HCT116 (cell line): ENCODE data around the gene COL1A1. TPM values are rescaled to one million over a fixed set of nuclear protein-coding genes. Genes with fewer than 3 reads are reported as not detected.

ENCODE experiments used
- ATAC-seq: fragments of 200-7000 bp; cut with Tn5 transposase; 2 replicates; pipeline ENCODE4 v1.9.1; 2020; ENCODE audit warnings: mild to moderate bottlenecking, moderate library complexity
- BruUV-seq: library from RNA; stranded (reverse); fragments of 400-500 nt; replicated peaks from 2 replicates; lab custom pipeline; 2021; lab: Mats Ljungman, UMichigan
- CTCF ChIA-PET: fragments of 300-600 bp; sonication (Branson Sonifier 250); formaldehyde crosslinking; loops from one replicate; lab custom pipeline; 2021; ENCODE audit warnings: antibody characterized with exemption; lab: Charles Lee
- POLR2A ChIA-PET: fragments of 300-600, 350-600 bp; sonication (Branson Sonifier 250); formaldehyde crosslinking; loops from one replicate; lab custom pipeline; 2021; ENCODE audit warnings: antibody characterized with exemption; lab: Charles Lee
- RAD21 ChIA-PET, 2 experiments: fragments of 300-600 bp; sonication (Branson Sonifier 250); formaldehyde crosslinking; loops; one replicate each; lab custom pipeline; 2023; ENCODE audit warnings: low total read pairs in 2 of 2; ENCODE audit not compliant: uncharacterized antibody in 2 of 2, unreplicated experiment in 2 of 2, low non-redundant PET in 1 of 2; lab: Charles Lee
- DNase-seq: peaks from one replicate; pipeline ENCODE4 v3.0.0-alpha.2; 2010; ENCODE audit warnings: low read depth, low spot score
- H2AFZ ChIP-seq: fragments of 200-600 bp; shearing (Covaris generic), sonication (generic); 2 replicates; pipeline ENCODE4 v1.6.1; 2017; ENCODE audit warnings: low read depth, mixed run types, mixed read lengths, antibody characterized with exemption, low read length; ENCODE audit not compliant: poor library complexity, severe bottlenecking
- H3K27ac ChIP-seq: 2 replicates; pipeline ENCODE4 v1.5.1; 2012; ENCODE audit warnings: low read depth, low read length
- H3K27me3 ChIP-seq: fragments of 200-600 bp; sonication (generic); 2 replicates; pipeline ENCODE4 v1.6.1; 2016; ENCODE audit warnings: mixed run types, low read length, mixed read lengths; ENCODE audit not compliant: insufficient read depth
- H3K36me3 ChIP-seq, 2 experiments: fragments of 200-500 bp in 1 of 2; fragments of 200-600 bp in 1 of 2; sonication (Bioruptor generic) in 1 of 2; sonication (generic) in 1 of 2; 2 replicates each; pipeline versions ENCODE4 v1.5.1 to v1.6.1; 2014 to 2016; ENCODE audit warnings: low read length in 2 of 2, inconsistent platforms in 1 of 2, mixed read lengths in 1 of 2, mixed run types in 1 of 2; ENCODE audit not compliant: insufficient read depth in 2 of 2, control insufficient read depth in 1 of 2
- H3K4me1 ChIP-seq, 2 experiments: fragments of 200-600 bp in 1 of 2; sonication (generic) in 1 of 2; 2 replicates each; pipeline versions ENCODE4 v1.5.1 to v1.6.1; 2012 to 2017; ENCODE audit warnings: low read length in 2 of 2, inconsistent platforms in 1 of 2, mild to moderate bottlenecking in 1 of 2, mixed read lengths in 1 of 2, mixed run types in 1 of 2, moderate library complexity in 1 of 2; ENCODE audit not compliant: insufficient read depth in 2 of 2, control insufficient read depth in 1 of 2
- H3K4me2 ChIP-seq: fragments of 200-600 bp; sonication (generic); 2 replicates; pipeline ENCODE4 v1.6.1; 2017; ENCODE audit warnings: mixed run types, low read length, mixed read lengths
- H3K4me3 ChIP-seq, 2 experiments: fragments of 200-600 bp in 1 of 2; sonication (generic) in 1 of 2; replicated peaks in 1 of 2; 2 replicates each; pipeline ENCODE4 v1.5.1; 2011 to 2016; ENCODE audit warnings: low read length in 2 of 2, control low read depth in 1 of 2, low read depth in 1 of 2, mild to moderate bottlenecking in 1 of 2, mixed read lengths in 1 of 2, mixed run types in 1 of 2
- H3K79me2 ChIP-seq: fragments of 200-600 bp; sonication (generic); 2 replicates; pipeline ENCODE4 v1.6.1; 2017; ENCODE audit warnings: mild to moderate bottlenecking, mixed run types, low read length, moderate library complexity, mixed read lengths; ENCODE audit not compliant: insufficient read depth
- H3K9ac ChIP-seq: fragments of 200-600 bp; sonication (generic); 2 replicates; pipeline ENCODE4 v1.6.1; 2016; ENCODE audit warnings: low read length, mixed read lengths
- H3K9me2 ChIP-seq: fragments of 200-600 bp; sonication (generic), shearing (Covaris generic); 2 replicates; pipeline ENCODE4 v1.6.1; 2017; ENCODE audit warnings: mixed run types, mild to moderate bottlenecking, moderate library complexity; ENCODE audit not compliant: insufficient read depth
- H3K9me3 ChIP-seq, 2 experiments: fragments of 200-500 bp in 1 of 2; fragments of 200-600 bp in 1 of 2; sonication (Bioruptor generic) in 1 of 2; sonication (generic) in 1 of 2; 2 replicates each; pipeline ENCODE4 v1.6.1; 2014 to 2017; ENCODE audit warnings: low read length in 2 of 2, mixed read lengths in 2 of 2, inconsistent platforms in 1 of 2, low read depth in 1 of 2, mild to moderate bottlenecking in 1 of 2, mixed run types in 1 of 2, moderate library complexity in 1 of 2; ENCODE audit not compliant: control insufficient read depth in 1 of 2, insufficient read depth in 1 of 2
- H4K20me1 ChIP-seq: fragments of 200-600 bp; sonication (generic), shearing (Covaris generic); 2 replicates; pipeline ENCODE4 v1.6.1; 2017; ENCODE audit warnings: mixed run types, mild to moderate bottlenecking, moderate library complexity; ENCODE audit not compliant: insufficient read depth
- ATF3 ChIP-seq: IDR thresholded peaks from 2 replicates; pipeline ENCODE4 v1.6.1; 2012
- CBX3 ChIP-seq: IDR thresholded peaks from 2 replicates; pipeline ENCODE4 v1.6.1; 2012; ENCODE audit warnings: low read depth
- CEBPB ChIP-seq: IDR thresholded peaks from 2 replicates; pipeline ENCODE4 v1.6.1; 2012; ENCODE audit warnings: low read depth
- CTCF ChIP-seq, 3 experiments: fragments of 200-600 bp in 1 of 3; sonication (generic) in 1 of 3; IDR thresholded peaks in 2 of 3; conservative IDR thresholded peaks in 1 of 3; 2 replicates each; pipeline ENCODE4 v1.5.1; 2012 to 2017; ENCODE audit warnings: low read depth in 2 of 3, low read length in 2 of 3, antibody characterized with exemption in 1 of 3, borderline replicate concordance in 1 of 3, control low read depth in 1 of 3, mild to moderate bottlenecking in 1 of 3, mixed read lengths in 1 of 3, mixed run types in 1 of 3, moderate library complexity in 1 of 3; ENCODE audit not compliant: insufficient read depth in 1 of 3
- EGR1 ChIP-seq: IDR thresholded peaks from 2 replicates; pipeline ENCODE4 v1.6.1; 2012; ENCODE audit warnings: low read depth
- ELF1 ChIP-seq: IDR thresholded peaks from 2 replicates; pipeline ENCODE4 v1.6.1; 2012; ENCODE audit warnings: low read depth, borderline replicate concordance
- EZH2 ChIP-seq: fragments of 200-600 bp; sonication (generic); IDR thresholded peaks from 2 replicates; pipeline ENCODE4 v1.6.1; 2017; ENCODE audit warnings: antibody characterized with exemption, mixed run types
- EZH2phosphoT487 ChIP-seq: fragments of 200-600 bp; IDR thresholded peaks from 2 replicates; pipeline ENCODE4 v1.6.1; 2018; ENCODE audit warnings: antibody characterized with exemption, borderline replicate concordance
- FOSL1 ChIP-seq: IDR thresholded peaks from 2 replicates; pipeline ENCODE4 v1.6.1; 2012; ENCODE audit warnings: low read depth
- JUND ChIP-seq: IDR thresholded peaks from 2 replicates; pipeline ENCODE4 v1.6.1; 2012
- POLR2A ChIP-seq: IDR thresholded peaks from 2 replicates; pipeline ENCODE4 v1.7.0; 2011; ENCODE audit warnings: borderline replicate concordance; ENCODE audit not compliant: insufficient read depth, insufficient read length; ENCODE audit errors: extremely low read depth
- POLR2AphosphoS5 ChIP-seq: IDR thresholded peaks from 2 replicates; pipeline ENCODE4 v1.6.1; 2011; ENCODE audit warnings: mild to moderate bottlenecking, low read depth, low read length, moderate library complexity
- RAD21 ChIP-seq: IDR thresholded peaks from 2 replicates; pipeline ENCODE4 v1.6.1; 2012; ENCODE audit warnings: low read depth, mild to moderate bottlenecking
- REST ChIP-seq: IDR thresholded peaks from 2 replicates; pipeline ENCODE4 v1.6.1; 2012; ENCODE audit warnings: low read depth
- SIN3A ChIP-seq: IDR thresholded peaks from 2 replicates; pipeline ENCODE4 v1.6.1; 2012; ENCODE audit warnings: low read depth
- SP1 ChIP-seq: IDR thresholded peaks from 2 replicates; pipeline ENCODE4 v1.6.1; 2012; ENCODE audit warnings: low read depth
- TCF7L2 ChIP-seq: IDR thresholded peaks from 2 replicates; pipeline ENCODE4 v1.7.0; 2011; ENCODE audit warnings: borderline replicate concordance, inconsistent platforms; ENCODE audit not compliant: insufficient read depth, insufficient read length; ENCODE audit errors: extremely low read depth
- YY1 ChIP-seq: IDR thresholded peaks from 2 replicates; pipeline ENCODE4 v1.6.1; 2011; ENCODE audit warnings: low read length, low read depth, moderate library complexity, mild to moderate bottlenecking; ENCODE audit not compliant: insufficient replicate concordance; ENCODE audit errors: extremely low read depth
- ZFX ChIP-seq: fragments of 450-650 bp; IDR thresholded peaks from 2 replicates; pipeline ENCODE4 v1.6.1; 2017
- ZNF274 ChIP-seq: fragments of 200-500 bp; sonication (Bioruptor generic); IDR thresholded peaks from 2 replicates; pipeline ENCODE4 v1.6.1; 2014; ENCODE audit warnings: mild to moderate bottlenecking, low read depth, low read length, inconsistent platforms
- intact Hi-C: fragments of 100-400 bp; cut with micrococcal nuclease; formaldehyde crosslinking; loops from 2 replicates; pipeline ENCODE4 v1.10.0; 2022
- total RNA-seq: library from RNA; stranded (reverse); gene quantifications from one replicate; pipeline ENCODE4 v1.2.1, GENCODE V29; 2021; ENCODE audit not compliant: unreplicated experiment

Gene COL1A1
- total RNA-seq, 1 experiment from 2014 or later = 33.6 TPM

GRCh38 chr17:50225701-50226240 is 24.3 kb upstream of the COL1A1 start:
- no TSS peak for BruUV-seq
- Histone ChIP-seq H3K9me3 (peaks cover 0 to 6% of the 10 kb centered on the region in 2 experiments; a peak in 2 of 4 replicates), H3K79me2 (no peaks in the 10 kb centered on the region), H4K20me1 (no peaks in the 10 kb centered on the region), H3K36me3 (no peaks in the 10 kb centered on the region), H3K9ac (no peak overlapping the region), H3K27me3 (no peaks in the 10 kb centered on the region), H3K9me2 (no peaks in the 10 kb centered on the region), H3K4me1 (peaks cover 0 to 9% of the 10 kb centered on the region in 2 experiments; a peak in 2 of 4 replicates), H3K27ac (no peak overlapping the region), H2AFZ (no peak overlapping the region), H3K4me3 (no peak overlapping the region), H3K4me2 (no peak overlapping the region)
- ChIA-PET CTCF (no interaction called here), POLR2A (no interaction called here), RAD21 (no interaction called here)
- ATAC-seq = no peak
- intact Hi-C loops = no loop called here
- DNase-seq = no peak
- TF ChIP-seq CTCF (IDR thresholded peaks at IDR 0.05 in 2 of 3, conservative IDR thresholded peaks at IDR 0.05 in 1 of 3; ENCODE audit: borderline replicate concordance in 1 of 3, insufficient read depth in 1 of 3, low read depth in 2 of 3, low read length in 2 of 3) (no peak), EGR1 (no peak), TCF7L2 (no peak), JUND (no peak), RAD21 (no peak), CBX3 (no peak), REST (no peak), EZH2phosphoT487 (no peak), ZFX (no peak), FOSL1 (no peak), SP1 (no peak), ZNF274 (no peak), POLR2A (no peak), EZH2 (no peak), YY1 (no peak), SIN3A (no peak), CEBPB (no peak), POLR2AphosphoS5 (no peak), ATF3 (no peak), ELF1 (no peak)
